ENCODE measurements around the gene PLTP. TPM values are rescaled to one million over a fixed set of nuclear protein-coding genes. Genes with fewer than 3 reads are reported as not detected.

PLTP gene
- total RNA-seq, 4 donors from 2014 or later = 49.2 to 138 (median 70.4) TPM

DNA sequence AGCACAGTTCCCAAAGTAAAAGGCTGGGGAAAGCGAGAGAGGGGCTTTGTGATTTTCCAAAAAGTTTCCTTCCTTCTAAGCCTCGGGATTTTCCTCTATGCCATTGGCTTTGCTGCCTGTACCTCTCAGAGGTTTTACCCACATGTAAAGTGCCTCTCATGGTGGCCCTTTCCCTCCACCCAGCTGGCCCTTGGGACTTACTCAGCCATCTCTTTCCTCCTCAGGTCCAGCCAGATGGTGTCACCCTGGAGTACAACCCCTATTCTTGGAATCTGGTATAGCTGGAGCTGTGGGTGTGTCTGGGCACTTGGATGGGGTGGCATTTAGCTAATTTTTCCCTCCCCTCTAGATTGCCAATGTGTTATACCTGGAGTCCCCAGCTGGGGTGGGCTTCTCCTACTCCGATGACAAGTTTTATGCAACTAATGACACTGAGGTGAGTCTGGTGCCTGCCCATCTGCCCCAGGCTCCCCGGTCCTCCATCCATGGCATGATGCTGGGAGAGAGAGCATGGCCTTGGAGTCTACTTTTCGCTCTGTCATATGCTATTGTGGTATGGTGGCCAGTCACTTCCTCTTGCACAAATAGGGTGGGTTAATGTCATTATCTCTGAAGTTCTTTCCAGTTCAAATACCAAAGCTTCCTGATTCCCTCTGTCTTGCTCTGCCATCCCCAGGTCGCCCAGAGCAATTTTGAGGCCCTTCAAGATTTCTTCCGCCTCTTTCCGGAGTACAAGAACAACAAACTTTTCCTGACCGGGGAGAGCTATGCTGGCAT is 19.7 kb downstream of the PLTP start:
- Histone ChIP-seq H3K4me1 (peaks cover 32% of the 10 kb centered on the region), H3K9me3 (no peaks in the 10 kb centered on the region), H3K27ac (peak overlapping the region; percentile 76), H3K27me3 (no peaks in the 10 kb centered on the region), H3K36me3 (peaks cover 49% of the 10 kb centered on the region), H3K4me3 (peak overlapping the region; percentile 66)
- DNase-seq (ENCODE audit: low spot score in 2 of 2) = no peak
- 80% methylated on average over 9 of the region's 9 CpGs for WGBS
- TF ChIP-seq POLR2A (IDR thresholded peaks at IDR 0.05) (no peak), POLR2AphosphoS5 (IDR thresholded peaks at IDR 0.05) (no peak), EP300 (IDR thresholded peaks at IDR 0.05) (no peak)
- TF ChIP-seq, protein P1, sequence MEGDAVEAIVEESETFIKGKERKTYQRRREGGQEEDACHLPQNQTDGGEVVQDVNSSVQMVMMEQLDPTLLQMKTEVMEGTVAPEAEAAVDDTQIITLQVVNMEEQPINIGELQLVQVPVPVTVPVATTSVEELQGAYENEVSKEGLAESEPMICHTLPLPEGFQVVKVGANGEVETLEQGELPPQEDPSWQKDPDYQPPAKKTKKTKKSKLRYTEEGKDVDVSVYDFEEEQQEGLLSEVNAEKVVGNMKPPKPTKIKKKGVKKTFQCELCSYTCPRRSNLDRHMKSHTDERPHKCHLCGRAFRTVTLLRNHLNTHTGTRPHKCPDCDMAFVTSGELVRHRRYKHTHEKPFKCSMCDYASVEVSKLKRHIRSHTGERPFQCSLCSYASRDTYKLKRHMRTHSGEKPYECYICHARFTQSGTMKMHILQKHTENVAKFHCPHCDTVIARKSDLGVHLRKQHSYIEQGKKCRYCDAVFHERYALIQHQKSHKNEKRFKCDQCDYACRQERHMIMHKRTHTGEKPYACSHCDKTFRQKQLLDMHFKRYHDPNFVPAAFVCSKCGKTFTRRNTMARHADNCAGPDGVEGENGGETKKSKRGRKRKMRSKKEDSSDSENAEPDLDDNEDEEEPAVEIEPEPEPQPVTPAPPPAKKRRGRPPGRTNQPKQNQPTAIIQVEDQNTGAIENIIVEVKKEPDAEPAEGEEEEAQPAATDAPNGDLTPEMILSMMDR (IDR thresholded peaks at IDR 0.05) = no peak

DNA sequence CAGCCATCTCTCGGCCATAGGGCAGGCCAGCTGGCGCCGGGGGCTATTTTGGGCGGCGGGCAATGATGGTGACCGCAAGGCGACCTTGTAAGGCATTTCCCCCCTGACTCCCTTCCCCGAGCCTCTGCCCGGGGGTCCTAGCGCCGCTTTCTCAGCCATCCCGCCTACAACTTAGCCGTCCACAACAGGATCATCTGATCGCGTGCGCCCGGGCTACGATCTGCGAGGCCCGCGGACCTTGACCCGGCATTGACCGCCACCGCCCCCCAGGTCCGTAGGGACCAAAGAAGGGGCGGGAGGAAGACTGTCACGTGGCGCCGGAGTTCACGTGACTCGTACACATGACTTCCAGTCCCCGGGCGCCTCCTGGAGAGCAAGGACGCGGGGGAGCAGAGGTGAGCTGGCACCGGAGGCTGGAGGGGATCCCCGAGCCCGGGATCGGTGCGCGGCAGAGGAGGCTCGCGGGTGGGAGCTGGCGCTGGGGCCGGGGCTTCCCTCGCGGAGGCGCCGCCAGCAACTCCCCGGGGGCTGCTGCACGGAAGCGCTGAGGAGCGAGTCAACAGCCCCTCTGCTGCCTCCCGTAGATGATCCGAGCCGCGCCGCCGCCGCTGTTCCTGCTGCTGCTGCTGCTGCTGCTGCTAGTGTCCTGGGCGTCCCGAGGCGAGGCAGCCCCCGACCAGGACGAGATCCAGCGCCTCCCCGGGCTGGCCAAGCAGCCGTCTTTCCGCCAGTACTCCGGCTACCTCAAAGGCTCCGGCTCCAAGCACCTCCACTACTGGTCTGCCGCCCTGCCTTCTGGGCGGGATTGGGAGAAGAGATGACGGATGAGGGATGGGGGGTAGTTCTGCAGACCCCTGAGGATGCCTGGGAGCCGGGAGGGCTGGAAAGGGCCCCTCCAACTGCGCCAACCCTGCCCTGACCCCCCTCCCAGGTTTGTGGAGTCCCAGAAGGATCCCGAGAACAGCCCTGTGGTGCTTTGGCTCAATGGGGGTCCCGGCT is 20.7 kb downstream of the PLTP start, which contains the start of the genes CTSA and NEURL2:
TSS of gene CTSA (plus strand) at position 351 of the 999 bp plus-strand sequence. CDS start at position 585, 234 bp downstream.
TSS of gene NEURL2 (minus strand) at position 224 of the 999 bp plus-strand sequence. CDS start at position 7, 217 bp downstream.
- TF ChIP-seq, protein P1 (IDR thresholded peaks at IDR 0.05) = no peak
- TF ChIP-seq POLR2AphosphoS5 (IDR thresholded peaks at IDR 0.05) (peak in 2 of 3 donors; percentile 96 to 98), POLR2A (IDR thresholded peaks at IDR 0.05) (peak in 1 of 2 donors; percentile 21), EP300 (IDR thresholded peaks at IDR 0.05) (no peak)
- peak; percentile 97 to 99 for DNase-seq (ENCODE audit: low spot score in 2 of 2)
- Histone ChIP-seq H3K27ac (peak within 1 kb of the TSS; percentile 76), H3K36me3 (peaks cover 49% of the 10 kb centered on the region), H3K27me3 (no peaks in the 10 kb centered on the region), H3K4me1 (peaks cover 32% of the 10 kb centered on the region), H3K4me3 (peak within 1 kb of the TSS; percentile 66), H3K9me3 (no peaks in the 10 kb centered on the region)
- 0% methylated on average over 21 of the region's 78 CpGs for WGBS

- Histone ChIP-seq H3K4me1 (peaks cover 32% of the 10 kb centered on the region), H3K9me3 (no peaks in the 10 kb centered on the region), H3K27ac (peak overlapping the region; percentile 76), H3K36me3 (peaks cover 42% of the 10 kb centered on the region), H3K27me3 (no peaks in the 10 kb centered on the region), H3K4me3 (peak overlapping the region; percentile 66)
- TF ChIP-seq POLR2AphosphoS5 (IDR thresholded peaks at IDR 0.05) (no peak), POLR2A (IDR thresholded peaks at IDR 0.05) (no peak), EP300 (IDR thresholded peaks at IDR 0.05) (no peak)
- TF ChIP-seq, protein P1 (IDR thresholded peaks at IDR 0.05) = peak; percentile 25 to 49
- WGBS = 3% methylated on average over 55 of the region's 79 CpGs
- peak; percentile 88 to 90 for DNase-seq (ENCODE audit: low spot score in 2 of 2)
Measured at GRCh38 chr20:45890077-45890984, 21.6 kb downstream of the PLTP start.

- no peak overlapping the region for H3K4me3 ChIP-seq
- no peak for DNase-seq (ENCODE audit: low spot score in 2 of 2)
- no peaks in the 10 kb centered on the region for H3K27me3 ChIP-seq
- H3K27ac ChIP-seq = no peak overlapping the region
- H3K4me1 ChIP-seq = peaks cover 38% of the 10 kb centered on the region
- no peaks in the 10 kb centered on the region for H3K9me3 ChIP-seq
- peaks cover 35% of the 10 kb centered on the region for H3K36me3 ChIP-seq
- 100% methylated on average over 2 of the region's 3 CpGs for WGBS
- TF ChIP-seq, protein P1 (IDR thresholded peaks at IDR 0.05) = no peak
- TF ChIP-seq POLR2AphosphoS5 (IDR thresholded peaks at IDR 0.05) (no peak), EP300 (IDR thresholded peaks at IDR 0.05) (no peak), POLR2A (IDR thresholded peaks at IDR 0.05) (no peak)
Measured at GRCh38 chr20:45888681-45889080, 23.3 kb downstream of the PLTP start.

All from suprapubic skin (tissue), 4 donors.